DOHH2 (cell line): ENCODE results near the gene HADHA.

Source experiments
- EZH2phosphoT487 ChIP-seq: fragments of 200-600 bp; sonication (generic); IDR thresholded peaks from 2 replicates; pipeline ENCODE4 v1.6.1; 2017; ENCODE audit warnings: borderline replicate concordance, mild to moderate bottlenecking, antibody characterized with exemption, low read length, moderate library complexity, mixed read lengths
- TF ChIP-seq, protein P1 (sequence below): fragments of 200-600 bp; sonication (generic); IDR thresholded peaks from one replicate; pipeline ENCODE4 v1.5.1; 2014; ENCODE audit warnings: antibody characterized with exemption, mild to moderate bottlenecking, low read depth, low read length; ENCODE audit not compliant: poor library complexity, severe bottlenecking

DNA sequence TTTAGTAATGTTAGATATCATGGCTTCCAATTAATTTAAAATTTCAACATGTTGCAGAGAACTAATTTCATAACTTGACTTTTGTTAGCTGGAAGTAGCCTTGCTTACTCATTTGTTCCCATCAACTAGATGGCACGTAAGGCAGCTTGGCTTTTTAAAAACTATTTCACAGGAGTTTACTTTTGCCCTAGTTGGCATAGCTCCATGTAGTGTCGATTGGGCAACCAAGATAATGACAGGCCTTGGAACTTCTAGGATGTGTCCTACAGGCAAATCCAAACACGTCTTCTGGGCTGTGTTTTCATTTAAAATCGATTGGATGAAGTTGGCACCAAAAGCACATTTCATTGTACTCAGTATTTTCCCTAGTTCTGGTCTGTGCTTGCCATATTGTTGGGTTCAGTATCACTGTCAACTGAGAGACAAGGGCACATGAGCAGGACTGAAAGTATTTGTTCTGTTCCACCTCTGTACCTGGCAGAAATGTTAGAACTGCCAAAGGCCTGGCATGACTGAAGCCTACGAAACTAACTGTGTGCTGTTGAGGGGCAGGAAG, 29.7 kb upstream of the HADHA start:
- TF ChIP-seq, protein P1, sequence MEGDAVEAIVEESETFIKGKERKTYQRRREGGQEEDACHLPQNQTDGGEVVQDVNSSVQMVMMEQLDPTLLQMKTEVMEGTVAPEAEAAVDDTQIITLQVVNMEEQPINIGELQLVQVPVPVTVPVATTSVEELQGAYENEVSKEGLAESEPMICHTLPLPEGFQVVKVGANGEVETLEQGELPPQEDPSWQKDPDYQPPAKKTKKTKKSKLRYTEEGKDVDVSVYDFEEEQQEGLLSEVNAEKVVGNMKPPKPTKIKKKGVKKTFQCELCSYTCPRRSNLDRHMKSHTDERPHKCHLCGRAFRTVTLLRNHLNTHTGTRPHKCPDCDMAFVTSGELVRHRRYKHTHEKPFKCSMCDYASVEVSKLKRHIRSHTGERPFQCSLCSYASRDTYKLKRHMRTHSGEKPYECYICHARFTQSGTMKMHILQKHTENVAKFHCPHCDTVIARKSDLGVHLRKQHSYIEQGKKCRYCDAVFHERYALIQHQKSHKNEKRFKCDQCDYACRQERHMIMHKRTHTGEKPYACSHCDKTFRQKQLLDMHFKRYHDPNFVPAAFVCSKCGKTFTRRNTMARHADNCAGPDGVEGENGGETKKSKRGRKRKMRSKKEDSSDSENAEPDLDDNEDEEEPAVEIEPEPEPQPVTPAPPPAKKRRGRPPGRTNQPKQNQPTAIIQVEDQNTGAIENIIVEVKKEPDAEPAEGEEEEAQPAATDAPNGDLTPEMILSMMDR = no peak
- TF ChIP-seq EZH2phosphoT487 = no peak
